ENCODE data around the gene INO80. TPM values are rescaled to one million over a fixed set of nuclear protein-coding genes. Genes with fewer than 3 reads are reported as not detected.

The INO80 gene
- total RNA-seq, 1 experiment from 2014 or later = 27.3 TPM

DNA sequence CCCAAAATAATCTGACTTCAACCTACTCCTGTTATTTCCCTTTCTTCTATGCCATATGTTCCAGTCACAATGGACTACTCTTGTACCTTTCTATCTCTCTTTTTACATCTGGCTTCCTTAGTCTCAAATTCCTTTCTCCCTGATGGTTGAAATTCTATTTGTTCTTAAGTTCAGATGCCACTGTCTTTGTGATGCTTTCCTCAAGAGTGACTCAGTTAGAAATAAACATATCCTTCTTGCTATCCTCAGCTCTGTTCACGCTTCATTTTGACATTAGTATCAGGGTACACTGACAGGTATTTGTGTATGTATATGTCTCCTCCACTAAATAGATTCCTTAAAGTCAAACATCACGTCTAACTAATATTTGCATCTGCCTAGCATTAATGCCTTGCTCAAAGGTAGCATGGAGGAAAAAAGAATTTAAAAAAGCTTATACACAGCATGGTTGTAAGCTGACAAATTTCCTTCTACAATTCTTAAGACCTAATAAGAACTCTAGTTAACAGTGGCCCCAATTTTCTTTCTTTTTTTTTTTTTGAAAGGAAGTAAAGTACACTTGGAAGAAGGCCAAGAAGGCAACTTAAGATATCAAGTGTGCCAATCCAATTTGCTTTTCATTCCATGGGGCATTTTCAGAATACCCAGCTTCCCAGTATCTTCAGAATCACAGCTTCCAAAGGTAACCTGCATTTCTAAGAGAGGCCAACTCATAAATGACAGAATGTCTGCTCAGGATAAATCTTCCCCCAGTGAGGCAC lies 104.8 kb downstream of the INO80 start:
- peaks cover 21% of the 10 kb centered on the region for H3K36me3 ChIP-seq (ENCODE audit: insufficient read depth, low read length, poor library complexity, severe bottlenecking)
- H3K27me3 ChIP-seq (replicated peaks; ENCODE audit: insufficient read depth, low read depth, low read length, poor library complexity) = no peaks in the 10 kb centered on the region
- no TSS peak for BruUV-seq (replicated peaks)
- peaks cover 48% of the 10 kb centered on the region for H3K4me1 ChIP-seq (ENCODE audit: insufficient read depth, low read length, poor library complexity, severe bottlenecking)
- ChIA-PET CTCF (interaction anchor here (0.6 kb wide), 1 partner anchor 10 kb away, joined by 6 read pairs; no protein-coding TSS in a partner anchor), POLR2A (ENCODE audit: low non-redundant PET) (no interaction called here)
- no peaks in the 10 kb centered on the region for H3K9me3 ChIP-seq (ENCODE audit: low read depth, low read length, poor library complexity, severe bottlenecking)
- no peak for TF ChIP-seq EZH2 (IDR thresholded peaks at IDR 0.05; ENCODE audit: borderline replicate concordance, low read depth, low read length, poor library complexity, severe bottlenecking)
- H3K4me3 ChIP-seq (ENCODE audit: low read depth, low read length, poor library complexity, severe bottlenecking) = no peak overlapping the region
- peak overlapping the region; percentile 40 for H3K27ac ChIP-seq (ENCODE audit: low read depth, low read length, poor library complexity, severe bottlenecking)
- peak; percentile 77 for DNase-seq (ENCODE audit: low spot score)
- intact Hi-C loops (cut with micrococcal nuclease; ENCODE audit: unreplicated experiment) = no loop called here

DNA sequence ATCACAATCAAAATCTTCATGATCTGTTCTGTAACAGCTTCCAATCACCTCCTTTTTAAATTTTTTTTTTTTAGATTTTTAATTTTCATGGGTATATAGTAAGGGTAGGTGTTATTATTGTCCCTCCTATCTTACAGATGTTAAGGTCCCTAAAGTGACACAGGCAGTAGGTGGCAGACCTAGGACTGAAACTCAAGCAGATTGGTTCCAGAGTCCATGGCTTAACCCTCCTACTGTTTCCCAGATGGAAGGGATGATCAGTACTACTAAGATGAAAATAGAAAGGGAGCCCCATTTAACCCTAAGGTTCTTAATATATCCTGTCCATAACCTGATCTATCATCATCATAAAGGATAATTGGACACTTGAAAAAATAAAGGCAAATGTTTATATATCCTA lies 105.7 kb downstream of the INO80 start:
- Histone ChIP-seq H3K4me3 (ENCODE audit: low read depth, low read length, poor library complexity, severe bottlenecking) (no peak overlapping the region), H3K27ac (ENCODE audit: low read depth, low read length, poor library complexity, severe bottlenecking) (no peak overlapping the region), H3K9me3 (ENCODE audit: low read depth, low read length, poor library complexity, severe bottlenecking) (no peaks in the 10 kb centered on the region), H3K27me3 (replicated peaks; ENCODE audit: insufficient read depth, low read depth, low read length, poor library complexity) (no peaks in the 10 kb centered on the region), H3K4me1 (ENCODE audit: insufficient read depth, low read length, poor library complexity, severe bottlenecking) (peaks cover 45% of the 10 kb centered on the region), H3K36me3 (ENCODE audit: insufficient read depth, low read length, poor library complexity, severe bottlenecking) (peaks cover 17% of the 10 kb centered on the region)
- intact Hi-C loops (cut with micrococcal nuclease; ENCODE audit: unreplicated experiment) = no loop called here
- CTCF ChIA-PET = no interaction called here
- POLR2A ChIA-PET (ENCODE audit: low non-redundant PET) = no interaction called here
- no TSS peak for BruUV-seq (replicated peaks)
- no peak for TF ChIP-seq CTCF (conservative IDR thresholded peaks at IDR 0.05; ENCODE audit: low read depth, low read length)
- TF ChIP-seq EZH2 (IDR thresholded peaks at IDR 0.05; ENCODE audit: borderline replicate concordance, low read depth, low read length, poor library complexity, severe bottlenecking) = no peak
- no peak for DNase-seq (ENCODE audit: low spot score)

DNA sequence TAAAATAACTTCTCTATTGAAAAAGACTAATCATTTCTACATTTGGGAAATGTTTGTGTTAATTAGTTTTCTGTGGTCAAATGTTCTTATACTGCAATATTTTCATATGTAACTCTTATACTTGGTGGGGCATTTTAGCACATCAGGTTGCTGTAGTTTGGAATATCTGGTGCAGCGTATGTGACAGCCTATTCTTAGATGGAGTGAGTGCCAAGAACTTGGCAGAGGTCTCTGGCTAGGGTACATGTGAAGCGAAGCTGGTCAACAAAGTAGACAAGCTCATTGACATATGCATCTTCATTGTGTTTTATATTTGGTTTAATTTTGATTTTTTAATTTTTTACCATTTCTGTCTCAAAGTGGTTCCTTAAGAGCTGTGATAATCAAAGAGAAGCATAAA lies 109.6 kb downstream of the INO80 start:
- intact Hi-C loops (cut with micrococcal nuclease; ENCODE audit: unreplicated experiment) = no loop called here
- ChIA-PET CTCF (no interaction called here), POLR2A (ENCODE audit: low non-redundant PET) (no interaction called here)
- H3K4me3 ChIP-seq (ENCODE audit: low read depth, low read length, poor library complexity, severe bottlenecking) = no peak overlapping the region
- peaks cover 25% of the 10 kb centered on the region for H3K36me3 ChIP-seq (ENCODE audit: insufficient read depth, low read length, poor library complexity, severe bottlenecking)
- H3K27ac ChIP-seq (ENCODE audit: low read depth, low read length, poor library complexity, severe bottlenecking) = no peak overlapping the region
- H3K4me1 ChIP-seq (ENCODE audit: insufficient read depth, low read length, poor library complexity, severe bottlenecking) = peaks cover 12% of the 10 kb centered on the region
- DNase-seq (ENCODE audit: low spot score) = no peak
- no peak for TF ChIP-seq EZH2 (IDR thresholded peaks at IDR 0.05; ENCODE audit: borderline replicate concordance, low read depth, low read length, poor library complexity, severe bottlenecking)
- TF ChIP-seq CTCF (conservative IDR thresholded peaks at IDR 0.05; ENCODE audit: low read depth, low read length) = no peak
- no peaks in the 10 kb centered on the region for H3K9me3 ChIP-seq (ENCODE audit: low read depth, low read length, poor library complexity, severe bottlenecking)
- BruUV-seq (replicated peaks) = no TSS peak
- no peaks in the 10 kb centered on the region for H3K27me3 ChIP-seq (replicated peaks; ENCODE audit: insufficient read depth, low read depth, low read length, poor library complexity)

- peaks cover 22% of the 10 kb centered on the region for H3K36me3 ChIP-seq (ENCODE audit: insufficient read depth, low read length, poor library complexity, severe bottlenecking)
- no peak for DNase-seq (ENCODE audit: low spot score)
- H3K4me1 ChIP-seq (ENCODE audit: insufficient read depth, low read length, poor library complexity, severe bottlenecking) = no peaks in the 10 kb centered on the region
- ChIA-PET POLR2A (ENCODE audit: low non-redundant PET) (no interaction called here), CTCF (no interaction called here)
- H3K27me3 ChIP-seq (replicated peaks; ENCODE audit: insufficient read depth, low read depth, low read length, poor library complexity) = no peaks in the 10 kb centered on the region
- BruUV-seq (replicated peaks) = no TSS peak
- no peak overlapping the region for H3K27ac ChIP-seq (ENCODE audit: low read depth, low read length, poor library complexity, severe bottlenecking)
- no peaks in the 10 kb centered on the region for H3K9me3 ChIP-seq (ENCODE audit: low read depth, low read length, poor library complexity, severe bottlenecking)
- no peak overlapping the region for H3K4me3 ChIP-seq (ENCODE audit: low read depth, low read length, poor library complexity, severe bottlenecking)
- TF ChIP-seq CTCF (conservative IDR thresholded peaks at IDR 0.05; ENCODE audit: low read depth, low read length) (no peak), EZH2 (IDR thresholded peaks at IDR 0.05; ENCODE audit: borderline replicate concordance, low read depth, low read length, poor library complexity, severe bottlenecking) (no peak)
- intact Hi-C loops (cut with micrococcal nuclease; ENCODE audit: unreplicated experiment) = no loop called here
Observed at GRCh38 chr15:41004490-41004889, 111.6 kb downstream of the INO80 start.

Measured in A673 (cell line).